PC-3 (cell line): ENCODE results near the gene RPS17. TPM values are rescaled to one million over a fixed set of nuclear protein-coding genes. Genes with fewer than 3 reads are reported as not detected.

ENCODE experiments used
- ATAC-seq: fragments of 200-7000 bp; cut with Tn5 transposase; 2 replicates; pipeline ENCODE4 v1.9.1; 2020; ENCODE audit warnings: mild to moderate bottlenecking, moderate library complexity
- BruUV-seq: library from RNA; stranded (reverse); fragments of 400-500 nt; replicated peaks from 2 replicates; lab custom pipeline; 2021; lab: Mats Ljungman, UMichigan
- CTCF ChIA-PET: fragments of 300-600 bp; sonication (Branson Sonifier 250); formaldehyde crosslinking; loops from one replicate; lab custom pipeline; 2022; ENCODE audit warnings: antibody characterized with exemption; lab: Charles Lee
- POLR2A ChIA-PET: fragments of 300-600 bp; sonication (Branson Sonifier 250); formaldehyde crosslinking; loops from one replicate; lab custom pipeline; 2022; ENCODE audit warnings: antibody characterized with exemption; ENCODE audit not compliant: unreplicated experiment; lab: Charles Lee
- DNase-seq: peaks from one replicate; pipeline ENCODE4 v3.0.0-alpha.2; 2015
- H2AFZ ChIP-seq: fragments of 300-600 bp; sonication (generic); 2 replicates; pipeline ENCODE4 v1.6.0; 2016; ENCODE audit warnings: antibody characterized with exemption, low read length
- H3F3A ChIP-seq: fragments of 300-600 bp; sonication (generic); one replicate; pipeline ENCODE4 v1.6.0; 2017; ENCODE audit warnings: antibody characterized with exemption, low read length, control low read depth, mild to moderate bottlenecking; ENCODE audit not compliant: unreplicated experiment
- H3K27ac ChIP-seq: fragments of 300-600 bp; sonication (generic); 2 replicates; pipeline ENCODE4 v1.5.1; 2016; ENCODE audit warnings: mild to moderate bottlenecking, low read length
- H3K27me3 ChIP-seq: fragments of 300-600 bp; sonication (generic); 2 replicates; pipeline ENCODE4 v1.6.1; 2016; ENCODE audit warnings: low read length, mixed read lengths
- H3K36me3 ChIP-seq: fragments of 300-600 bp; sonication (generic); 2 replicates; pipeline ENCODE4 v1.6.1; 2016; ENCODE audit warnings: low read depth, mixed run types, low read length, mixed read lengths
- H3K4me1 ChIP-seq: fragments of 300-600 bp; sonication (generic); 2 replicates; pipeline ENCODE4 v1.5.1; 2016; ENCODE audit warnings: low read length; ENCODE audit not compliant: insufficient read depth
- H3K4me2 ChIP-seq: fragments of 300-600 bp; sonication (generic); 2 replicates; pipeline ENCODE4 v1.6.0; 2016; ENCODE audit warnings: low read length
- H3K4me3 ChIP-seq: fragments of 300-600 bp; sonication (generic); 2 replicates; pipeline ENCODE4 v1.5.1; 2016; ENCODE audit warnings: mild to moderate bottlenecking, low read length, mixed read lengths
- H3K79me2 ChIP-seq: fragments of 300-600 bp; sonication (generic); 2 replicates; pipeline ENCODE4 v1.6.1; 2017; ENCODE audit warnings: low read length, mixed read lengths
- H3K9ac ChIP-seq: fragments of 300-600 bp; sonication (generic); 2 replicates; pipeline ENCODE4 v1.6.0; 2016; ENCODE audit warnings: mild to moderate bottlenecking, low read length
- H3K9me2 ChIP-seq: fragments of 300-600 bp; sonication (generic); replicated peaks from 2 replicates; pipeline ENCODE4 v1.6.1; 2016; ENCODE audit warnings: mixed run types, low read length, mixed read lengths
- H3K9me3 ChIP-seq: fragments of 300-600 bp; sonication (generic); 2 replicates; pipeline ENCODE4 v1.6.1; 2016; ENCODE audit warnings: low read length, mixed read lengths
- H4K20me1 ChIP-seq: fragments of 300-600 bp; sonication (generic); 2 replicates; pipeline ENCODE4 v1.6.1; 2016; ENCODE audit warnings: low read length, mixed read lengths
- CTCF ChIP-seq: fragments of 300-600 bp; sonication (generic); conservative IDR thresholded peaks from 2 replicates; pipeline ENCODE4 v1.5.1; 2017; ENCODE audit warnings: antibody characterized with exemption, low read depth, mild to moderate bottlenecking, low read length
- EZH2 ChIP-seq: fragments of 300-600 bp; sonication (generic); IDR thresholded peaks from one replicate; pipeline ENCODE4 v1.6.1; 2017; ENCODE audit warnings: antibody characterized with exemption, mild to moderate bottlenecking, low read length; ENCODE audit not compliant: unreplicated experiment
- EZH2phosphoT487 ChIP-seq: fragments of 300-600 bp; sonication (generic); IDR thresholded peaks from 2 replicates; pipeline ENCODE4 v1.6.1; 2018; ENCODE audit warnings: mild to moderate bottlenecking, antibody characterized with exemption, low read length, borderline replicate concordance
- intact Hi-C: fragments of 100-400 bp; cut with micrococcal nuclease; formaldehyde crosslinking; loops from 2 replicates; pipeline ENCODE4 v1.9.0; 2023
- total RNA-seq: library from RNA; depleted of rRNA; stranded (reverse); fragments of >200 nt; gene quantifications from 2 replicates; pipeline ENCODE4 v1.2.3, GENCODE V29; 2014

RPS17 gene
- total RNA-seq, 1 experiment from 2014 or later: 3,194 TPM

DNA sequence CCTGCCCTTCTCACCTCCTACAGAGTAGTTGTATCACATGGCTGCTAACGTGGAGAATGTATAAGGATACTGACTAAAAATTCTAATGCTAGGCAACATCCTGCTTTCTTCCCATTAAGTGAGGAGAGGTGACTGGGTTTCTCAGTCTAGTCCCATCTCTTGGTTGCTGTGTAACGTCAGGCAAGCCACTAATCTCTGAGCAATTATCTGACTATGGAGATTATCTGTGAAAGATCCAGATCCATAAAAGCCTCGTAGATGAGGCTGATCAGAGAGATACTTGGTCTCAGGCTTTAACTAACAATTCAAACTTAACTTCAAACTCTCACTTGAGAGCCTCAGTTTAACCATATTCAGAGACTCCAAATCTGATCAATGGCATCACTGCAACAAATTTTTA is 4.7 kb upstream of the RPS17 start:
- no peak overlapping the region for H3K27ac ChIP-seq
- no peak overlapping the region for H3K4me3 ChIP-seq
- no peaks in the 10 kb centered on the region for H3F3A ChIP-seq
- peaks cover 12% of the 10 kb centered on the region for H3K79me2 ChIP-seq
- H3K4me2 ChIP-seq: no peak overlapping the region
- H3K27me3 ChIP-seq: no peaks in the 10 kb centered on the region
- intact Hi-C loops: no loop called here
- ChIA-PET POLR2A (no interaction called here), CTCF (no interaction called here)
- no peaks in the 10 kb centered on the region for H3K9me2 ChIP-seq
- BruUV-seq: no TSS peak
- no peak overlapping the region for H2AFZ ChIP-seq
- H3K36me3 ChIP-seq: no peaks in the 10 kb centered on the region
- H4K20me1 ChIP-seq: no peaks in the 10 kb centered on the region
- ATAC-seq (no peak), DNase-seq (no peak)
- H3K9me3 ChIP-seq: no peaks in the 10 kb centered on the region
- peaks cover 5% of the 10 kb centered on the region for H3K4me1 ChIP-seq
- H3K9ac ChIP-seq: no peak overlapping the region
- TF ChIP-seq EZH2phosphoT487: no peak
- TF ChIP-seq EZH2: no peak
- TF ChIP-seq CTCF: no peak

DNA sequence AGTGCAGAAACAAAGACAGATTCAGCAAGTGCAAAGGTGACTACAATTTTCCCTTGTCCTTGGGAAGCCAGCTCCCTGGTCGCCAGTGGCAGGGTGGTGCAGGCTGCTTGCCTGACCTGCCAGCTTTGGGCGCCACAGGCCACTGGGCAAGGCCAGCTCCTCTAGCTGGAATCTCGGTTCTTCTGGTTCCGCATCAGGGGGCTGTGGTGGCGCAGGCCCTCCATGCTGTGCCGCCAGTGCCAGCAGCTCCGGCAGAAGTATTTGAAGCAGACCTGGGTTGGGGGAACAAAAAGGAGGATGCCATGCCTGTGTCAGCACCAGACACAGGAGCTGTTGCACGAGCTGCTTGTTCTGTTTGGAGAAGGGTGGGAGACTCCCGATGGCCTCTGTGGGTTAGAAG is 4.2 kb upstream of the RPS17 start:
- Histone ChIP-seq H3K79me2 (peaks cover 18% of the 10 kb centered on the region), H3K9me2 (no peaks in the 10 kb centered on the region), H3K9ac (no peak overlapping the region), H3K27me3 (no peaks in the 10 kb centered on the region), H3K4me1 (peaks cover 5% of the 10 kb centered on the region), H3K4me2 (no peak overlapping the region), H3F3A (no peaks in the 10 kb centered on the region), H2AFZ (no peak overlapping the region), H3K36me3 (peaks cover 1% of the 10 kb centered on the region; the same call in 1 of the 2 replicates), H3K27ac (no peak overlapping the region), H4K20me1 (peaks cover 1% of the 10 kb centered on the region; the same call in 1 of the 2 replicates), H3K9me3 (no peaks in the 10 kb centered on the region), H3K4me3 (no peak overlapping the region)
- TF ChIP-seq EZH2 (no peak), EZH2phosphoT487 (no peak), CTCF (no peak)
- intact Hi-C loops: no loop called here
- ChIA-PET POLR2A (no interaction called here), CTCF (no interaction called here)
- ATAC-seq: no peak
- no peak for DNase-seq
- no TSS peak for BruUV-seq

DNA sequence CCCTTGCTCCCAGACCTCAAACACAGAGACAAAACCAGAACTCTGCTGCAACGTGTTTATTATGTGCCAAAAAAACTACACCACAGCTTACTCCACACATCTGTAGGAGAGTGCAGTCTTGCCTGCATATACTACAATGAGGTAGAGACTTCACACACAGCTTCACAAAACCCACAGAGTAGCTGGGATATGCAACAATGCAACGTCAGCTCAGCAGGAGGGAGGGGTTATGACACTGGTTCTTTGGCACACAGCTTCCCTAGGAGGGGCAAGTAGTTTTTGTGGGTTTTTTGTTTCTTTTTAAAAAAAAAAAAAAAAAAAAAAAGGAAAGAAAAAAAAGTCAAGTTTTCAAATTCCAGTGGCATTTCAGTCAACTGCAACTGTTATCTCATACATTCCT is 2.9 kb upstream of the RPS17 start:
- H3K27me3 ChIP-seq: no peaks in the 10 kb centered on the region
- H2AFZ ChIP-seq: no peak overlapping the region
- peaks cover 30% of the 10 kb centered on the region for H3K79me2 ChIP-seq
- H3K9me3 ChIP-seq: no peaks in the 10 kb centered on the region
- CTCF ChIA-PET: no interaction called here
- H3K9me2 ChIP-seq: no peaks in the 10 kb centered on the region
- no peak overlapping the region for H3K4me2 ChIP-seq
- no peak for ATAC-seq
- no peak overlapping the region for H3K4me3 ChIP-seq
- DNase-seq: no peak
- H3K27ac ChIP-seq: no peak overlapping the region
- peaks cover 13% of the 10 kb centered on the region for H4K20me1 ChIP-seq
- TF ChIP-seq CTCF: no peak
- TF ChIP-seq EZH2phosphoT487: no peak
- TF ChIP-seq EZH2: no peak
- H3F3A ChIP-seq: no peaks in the 10 kb centered on the region
- H3K36me3 ChIP-seq: peaks cover 13% of the 10 kb centered on the region
- BruUV-seq: no TSS peak
- no peak overlapping the region for H3K9ac ChIP-seq
- intact Hi-C loops: no loop called here
- peaks cover 12% of the 10 kb centered on the region for H3K4me1 ChIP-seq
- POLR2A ChIA-PET: no interaction called here
